ENCODE measurements around the gene ALDH4A1.
"Not testable (repeated sequence)": the region's sequence is repeated elsewhere in the genome, so short reads cannot be mapped to it uniquely, and the experiment has no call there.

The ALDH4A1 gene

DNA sequence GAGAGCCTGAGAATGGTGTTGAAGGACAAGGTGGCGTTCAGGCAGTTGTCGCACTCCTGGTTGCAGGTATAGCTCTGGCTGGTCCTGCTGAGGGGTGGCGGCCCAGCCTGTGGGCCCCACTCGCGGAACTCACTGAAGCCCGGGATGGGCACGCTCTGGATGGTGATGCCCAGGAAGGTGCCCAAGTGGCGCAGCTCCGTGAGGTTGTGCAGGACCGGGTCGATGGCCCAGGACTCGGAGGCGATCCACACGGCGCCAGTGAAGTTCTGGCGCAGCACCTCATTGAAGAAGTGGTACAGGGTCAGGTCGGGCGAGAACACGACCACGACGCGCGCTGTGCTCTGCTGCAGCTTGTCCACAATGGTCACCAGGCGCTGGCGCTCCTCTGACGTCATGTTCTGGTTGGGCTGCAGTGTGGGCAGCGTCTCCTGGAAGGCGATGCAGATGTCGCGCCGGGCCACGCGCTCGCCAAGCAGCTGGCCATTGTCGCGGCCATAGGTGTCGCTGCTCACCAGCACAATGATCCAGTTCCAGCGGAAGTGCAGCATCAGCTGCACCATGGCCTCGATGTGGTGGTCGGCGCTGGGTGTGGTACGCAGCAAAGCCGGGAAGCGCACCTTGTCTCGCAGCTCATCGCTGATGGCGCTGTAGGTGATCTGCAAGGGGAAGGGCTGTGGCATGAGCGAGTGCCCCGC, 47.9 kb downstream of the ALDH4A1 start:
- DNase-seq (ENCODE audit: low spot score): no peak

DNA sequence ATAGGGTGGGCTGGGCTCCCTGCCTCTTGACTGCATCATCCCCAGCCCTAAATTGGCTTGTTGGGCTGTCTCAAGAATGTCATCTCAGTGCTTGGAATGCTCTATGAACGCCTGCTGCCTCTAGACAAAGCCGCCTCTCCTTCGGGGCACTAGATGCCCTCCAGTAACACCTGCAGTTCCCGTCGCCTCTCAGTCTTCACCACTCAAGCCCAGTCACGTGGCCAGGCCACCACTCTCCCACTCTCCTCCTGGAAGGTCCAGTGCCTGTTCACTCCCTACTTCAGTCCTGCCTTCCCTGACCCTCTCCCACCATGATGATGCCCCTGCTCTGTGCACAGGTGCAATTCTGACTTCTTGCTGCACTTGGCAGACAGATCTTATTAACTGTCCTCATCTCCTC, 49.9 kb downstream of the ALDH4A1 start:
- no peak for DNase-seq (ENCODE audit: low spot score)

DNA sequence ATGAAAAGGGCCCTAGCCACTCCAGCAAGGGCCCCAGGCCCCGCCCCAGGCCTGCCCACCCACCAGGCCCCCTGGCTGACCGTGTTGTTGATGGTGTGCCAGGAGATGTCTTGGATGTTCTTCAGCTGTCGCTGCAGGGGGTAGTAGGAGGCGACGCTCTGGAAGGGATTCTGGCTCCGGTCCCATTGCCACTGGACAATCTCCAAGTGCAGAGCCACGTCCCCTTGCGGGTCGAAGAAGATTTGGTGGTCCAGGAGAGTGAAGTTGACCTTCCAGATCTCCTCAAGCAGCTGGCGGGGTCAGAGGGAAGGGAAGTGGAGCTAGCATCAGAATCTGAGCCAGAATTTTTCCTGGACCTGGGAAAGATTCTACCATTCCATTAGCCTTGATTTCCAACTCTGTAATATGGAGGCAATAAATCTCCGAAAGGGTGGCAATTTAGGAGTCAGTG, 53.1 kb downstream of the ALDH4A1 start:
- no peak for DNase-seq (ENCODE audit: low spot score)

DNA sequence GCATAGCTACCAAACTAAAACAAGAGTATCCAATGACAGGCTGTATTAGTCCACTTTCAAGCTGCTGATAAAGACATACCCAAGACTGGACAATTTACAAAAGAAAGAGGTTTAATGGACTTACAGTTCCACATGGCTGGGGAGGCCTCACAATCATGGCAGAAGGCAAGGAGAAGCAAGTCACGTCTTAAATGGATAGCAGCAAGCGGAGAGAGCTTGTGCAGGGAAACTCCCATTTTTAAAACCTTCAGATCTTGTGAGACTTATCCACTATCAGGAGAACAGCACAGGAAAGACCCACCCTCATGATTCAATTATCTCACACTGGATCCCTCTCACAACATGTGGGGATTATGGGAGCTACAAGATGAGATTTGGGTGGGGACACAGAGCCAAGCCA, 54.6 kb downstream of the ALDH4A1 start:
- not testable (repeated sequence) for DNase-seq (ENCODE audit: low spot score)

DNA sequence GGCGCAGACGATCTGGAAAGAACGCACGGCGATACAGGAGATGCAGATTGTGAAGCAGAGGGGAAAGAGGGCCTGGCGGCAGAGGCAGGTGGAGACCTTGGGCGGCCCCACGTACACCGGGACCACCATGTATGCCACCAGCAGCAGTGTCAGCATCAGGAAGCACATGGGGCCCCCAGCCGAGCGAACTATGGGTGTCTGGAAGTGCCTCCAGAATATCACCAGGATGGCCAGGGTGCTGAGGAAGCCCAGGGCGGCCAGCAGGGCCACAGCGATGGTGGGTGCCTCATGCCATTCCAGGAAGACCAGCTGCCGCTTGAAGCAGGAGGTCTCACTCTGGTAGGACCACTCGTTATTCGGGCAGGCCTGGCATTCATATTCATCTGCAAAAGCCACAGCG, 62.2 kb downstream of the ALDH4A1 start:
- no peak for DNase-seq (ENCODE audit: low spot score)

DNA sequence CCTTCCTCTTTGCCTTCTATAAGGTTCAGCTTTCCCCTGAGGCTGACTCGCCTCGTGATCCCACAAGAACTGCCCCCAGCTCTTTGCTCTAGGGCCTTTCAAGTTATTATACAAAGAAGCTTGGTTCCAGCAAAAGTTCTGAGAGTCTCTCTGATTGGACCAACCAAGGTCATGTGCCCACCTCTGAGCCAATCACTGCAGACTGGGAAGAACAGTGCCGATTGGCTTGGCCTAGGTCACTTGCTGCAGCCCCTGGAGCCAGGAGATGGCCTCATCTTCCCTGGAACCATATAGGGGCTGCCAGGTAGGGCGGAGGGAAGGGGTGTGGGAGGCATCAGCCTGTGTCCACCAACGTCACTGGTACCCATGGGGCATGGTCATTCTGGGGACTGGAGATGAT, 65.7 kb downstream of the ALDH4A1 start:
- DNase-seq (ENCODE audit: low spot score): peak; percentile 23

DNA sequence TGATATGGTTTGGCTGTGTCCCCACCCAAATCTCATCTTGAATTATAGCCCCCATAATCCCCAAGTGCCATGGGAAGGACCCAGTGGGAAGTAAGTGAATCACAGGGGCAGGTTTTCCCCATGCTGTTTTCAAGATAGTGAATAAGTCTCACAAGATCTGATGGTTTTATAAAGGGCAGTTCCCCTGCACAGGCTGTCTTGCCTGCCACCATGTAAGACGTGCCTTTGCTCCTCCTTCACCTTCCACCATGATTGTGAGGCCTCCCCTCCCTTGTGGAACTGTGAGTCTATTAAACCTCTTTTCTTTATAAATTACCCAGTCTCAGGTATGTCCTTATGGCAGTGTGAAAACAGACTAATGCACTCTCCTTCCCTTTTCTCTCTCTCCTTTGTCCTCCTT, 70.0 kb downstream of the ALDH4A1 start:
- not testable (repeated sequence) for DNase-seq (ENCODE audit: low spot score)

DNA sequence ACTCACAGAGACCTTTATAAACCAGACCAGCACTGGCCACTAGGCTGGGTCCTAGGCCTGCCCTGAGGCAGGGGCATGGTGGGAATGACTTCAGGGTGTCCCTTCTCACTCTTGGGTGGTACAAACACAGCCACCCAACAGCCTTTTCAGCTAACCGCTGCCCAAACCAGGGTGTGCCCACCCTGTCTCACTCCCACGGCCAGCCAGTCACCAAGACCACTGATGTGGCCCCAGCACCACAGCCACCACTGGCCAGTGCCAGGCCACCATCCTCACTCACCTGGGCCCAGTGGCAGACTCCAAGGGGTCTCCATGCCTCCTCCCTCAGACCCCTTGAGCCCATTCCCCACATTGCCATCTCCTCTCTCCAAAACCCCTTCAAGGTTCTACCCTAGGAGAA, 70.7 kb downstream of the ALDH4A1 start:
- no peak for DNase-seq (ENCODE audit: low spot score)

DNA sequence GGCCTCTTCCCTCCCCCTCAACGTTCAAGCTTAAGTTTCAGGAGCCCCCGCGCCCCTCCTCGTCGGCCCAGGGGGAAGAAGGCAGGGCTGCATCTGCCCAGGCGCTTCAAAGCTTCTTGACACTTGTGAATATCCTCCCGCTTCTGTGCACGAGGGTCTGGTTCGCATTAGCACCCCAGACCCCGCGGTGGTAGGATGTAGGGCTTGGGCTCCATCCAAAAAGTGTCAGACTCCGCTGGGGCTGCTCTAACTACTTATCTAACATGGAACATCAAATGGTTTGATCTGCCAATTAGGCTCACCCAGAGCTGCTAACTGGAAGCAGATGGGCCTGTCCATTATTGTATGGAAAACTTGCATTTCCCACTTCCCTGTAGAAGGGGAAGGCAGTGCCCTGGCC, 71.8 kb downstream of the ALDH4A1 start:
- DNase-seq (ENCODE audit: low spot score): no peak

DNA sequence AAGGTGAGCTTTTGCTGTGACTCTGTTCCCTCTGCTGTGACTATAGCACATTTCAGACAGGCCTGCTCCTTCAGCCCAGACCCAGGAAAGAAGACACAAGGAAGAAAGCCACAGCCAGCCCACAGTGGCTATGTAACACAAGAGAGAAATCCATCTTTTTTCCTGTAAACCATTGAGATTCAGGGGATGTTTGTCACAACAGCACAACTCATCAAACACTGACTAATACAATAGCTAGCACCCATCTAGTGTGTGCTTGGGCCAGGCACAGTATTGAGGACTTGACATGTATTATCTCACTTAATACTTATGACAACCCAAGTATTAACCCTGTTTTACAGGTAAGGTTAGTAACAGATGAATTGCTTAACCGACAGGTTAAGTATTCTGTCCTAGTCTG, 72.7 kb downstream of the ALDH4A1 start:
- no peak for DNase-seq (ENCODE audit: low spot score)

DNA sequence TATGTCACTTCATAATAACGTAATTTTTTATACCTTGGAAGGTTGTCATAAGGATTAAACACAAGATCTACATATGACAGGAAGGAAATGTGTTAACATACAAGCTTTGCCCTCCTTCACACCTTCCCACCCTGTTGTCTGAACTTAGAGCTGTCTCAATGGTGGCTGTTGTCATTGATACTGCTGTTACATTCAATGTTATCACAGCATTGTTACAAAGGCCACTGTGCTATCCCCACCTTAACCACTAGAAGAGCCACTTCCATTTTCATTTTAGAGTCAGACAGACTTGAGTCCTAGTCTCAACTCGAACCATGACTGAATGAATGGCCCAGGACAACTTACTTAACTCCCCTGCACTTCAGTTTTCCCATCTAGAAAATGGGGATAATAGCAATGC, 74.1 kb downstream of the ALDH4A1 start:
- no peak for DNase-seq (ENCODE audit: low spot score)

DNA sequence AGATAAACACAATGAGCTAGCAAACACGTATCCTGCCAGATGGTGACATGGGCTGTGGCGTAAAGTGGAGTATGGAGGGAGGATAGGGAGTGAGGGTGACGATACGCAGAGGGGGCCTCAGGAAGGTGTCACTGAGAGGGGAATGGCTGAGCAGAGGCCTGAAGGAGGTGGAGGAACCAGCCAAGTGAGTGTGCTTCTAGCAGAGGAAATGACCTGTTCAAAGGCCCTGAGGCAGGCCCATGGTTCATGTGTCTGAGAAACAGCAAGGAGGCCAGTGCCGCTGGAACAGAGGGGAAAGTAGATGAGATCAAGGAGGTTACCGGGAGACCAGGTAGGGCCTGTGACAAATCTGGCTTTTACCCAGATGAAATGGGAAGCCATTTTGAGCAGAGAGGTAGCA, 78.9 kb downstream of the ALDH4A1 start:
- no peak for DNase-seq (ENCODE audit: low spot score)

Data from COLO829 (cell line).